ENCODE data around the gene KTN1. TPM values are rescaled to one million over a fixed set of nuclear protein-coding genes. Genes with fewer than 3 reads are reported as not detected.

Gene KTN1
- total RNA-seq, 1 experiment from 2014 or later, result 199 TPM

GRCh38 chr14:55645845-55646832, 66.1 kb downstream of the KTN1 start:
- Histone ChIP-seq H3K27me3 (replicated peaks; ENCODE audit: insufficient read depth, low read depth, low read length, poor library complexity) (no peaks in the 10 kb centered on the region), H3K36me3 (ENCODE audit: insufficient read depth, low read length, poor library complexity, severe bottlenecking) (peaks cover 59% of the 10 kb centered on the region), H3K4me1 (ENCODE audit: insufficient read depth, low read length, poor library complexity, severe bottlenecking) (peaks cover 5% of the 10 kb centered on the region), H3K4me3 (ENCODE audit: low read depth, low read length, poor library complexity, severe bottlenecking) (no peak overlapping the region), H3K9me3 (ENCODE audit: low read depth, low read length, poor library complexity, severe bottlenecking) (no peaks in the 10 kb centered on the region), H3K27ac (ENCODE audit: low read depth, low read length, poor library complexity, severe bottlenecking) (no peak overlapping the region)
- TF ChIP-seq EZH2 (IDR thresholded peaks at IDR 0.05; ENCODE audit: borderline replicate concordance, low read depth, low read length, poor library complexity, severe bottlenecking) (no peak), CTCF (conservative IDR thresholded peaks at IDR 0.05; ENCODE audit: low read depth, low read length) (no peak)
- DNase-seq (ENCODE audit: low spot score), result no peak
- intact Hi-C loops (cut with micrococcal nuclease; ENCODE audit: unreplicated experiment), result no loop called here
- POLR2A ChIA-PET (ENCODE audit: low non-redundant PET), result no interaction called here
- BruUV-seq (replicated peaks), result no TSS peak
- CTCF ChIA-PET, result no interaction called here

DNA sequence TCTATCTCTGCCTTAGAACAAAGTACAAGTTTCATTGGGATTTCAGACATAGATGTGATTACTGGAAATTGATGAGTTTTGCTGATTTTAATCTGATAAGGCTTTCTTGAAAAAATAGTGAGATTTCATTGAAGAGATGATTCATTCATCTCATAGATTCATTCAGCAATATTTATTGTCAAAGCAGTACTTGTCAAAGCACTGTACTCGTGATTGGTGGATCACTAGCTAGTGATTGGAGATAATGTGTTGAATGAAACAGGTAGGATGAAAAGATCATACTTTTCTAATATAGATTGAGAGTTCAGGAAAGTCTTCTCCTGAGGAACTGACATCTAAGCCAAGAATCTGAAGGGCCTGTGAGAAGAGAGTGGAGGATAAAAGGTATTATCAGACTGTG, 71.0 kb downstream of the KTN1 start:
- Histone ChIP-seq H3K4me1 (ENCODE audit: insufficient read depth, low read length, poor library complexity, severe bottlenecking) (no peaks in the 10 kb centered on the region), H3K36me3 (ENCODE audit: insufficient read depth, low read length, poor library complexity, severe bottlenecking) (peaks cover 75% of the 10 kb centered on the region), H3K27ac (ENCODE audit: low read depth, low read length, poor library complexity, severe bottlenecking) (no peak overlapping the region), H3K4me3 (ENCODE audit: low read depth, low read length, poor library complexity, severe bottlenecking) (no peak overlapping the region), H3K9me3 (ENCODE audit: low read depth, low read length, poor library complexity, severe bottlenecking) (no peaks in the 10 kb centered on the region), H3K27me3 (replicated peaks; ENCODE audit: insufficient read depth, low read depth, low read length, poor library complexity) (no peaks in the 10 kb centered on the region)
- intact Hi-C loops (cut with micrococcal nuclease; ENCODE audit: unreplicated experiment), result no loop called here
- no peak for DNase-seq (ENCODE audit: low spot score)
- POLR2A ChIA-PET (ENCODE audit: low non-redundant PET), result no interaction called here
- TF ChIP-seq EZH2 (IDR thresholded peaks at IDR 0.05; ENCODE audit: borderline replicate concordance, low read depth, low read length, poor library complexity, severe bottlenecking), result no peak
- TF ChIP-seq CTCF (conservative IDR thresholded peaks at IDR 0.05; ENCODE audit: low read depth, low read length), result no peak
- CTCF ChIA-PET, result no interaction called here
- no TSS peak for BruUV-seq (replicated peaks)

GRCh38 chr14:55654243-55654642, 74.2 kb downstream of the KTN1 start:
- no peaks in the 10 kb centered on the region for H3K27me3 ChIP-seq (replicated peaks; ENCODE audit: insufficient read depth, low read depth, low read length, poor library complexity)
- DNase-seq (ENCODE audit: low spot score), result no peak
- no peak overlapping the region for H3K4me3 ChIP-seq (ENCODE audit: low read depth, low read length, poor library complexity, severe bottlenecking)
- POLR2A ChIA-PET (ENCODE audit: low non-redundant PET), result no interaction called here
- H3K9me3 ChIP-seq (ENCODE audit: low read depth, low read length, poor library complexity, severe bottlenecking), result no peaks in the 10 kb centered on the region
- no TSS peak for BruUV-seq (replicated peaks)
- no peak overlapping the region for H3K27ac ChIP-seq (ENCODE audit: low read depth, low read length, poor library complexity, severe bottlenecking)
- TF ChIP-seq EZH2 (IDR thresholded peaks at IDR 0.05; ENCODE audit: borderline replicate concordance, low read depth, low read length, poor library complexity, severe bottlenecking) (no peak), CTCF (conservative IDR thresholded peaks at IDR 0.05; ENCODE audit: low read depth, low read length) (no peak)
- H3K36me3 ChIP-seq (ENCODE audit: insufficient read depth, low read length, poor library complexity, severe bottlenecking), result peaks cover 87% of the 10 kb centered on the region
- CTCF ChIA-PET, result no interaction called here
- intact Hi-C loops (cut with micrococcal nuclease; ENCODE audit: unreplicated experiment), result no loop called here
- H3K4me1 ChIP-seq (ENCODE audit: insufficient read depth, low read length, poor library complexity, severe bottlenecking), result no peaks in the 10 kb centered on the region

Data from A673 (cell line).